ENCODE results near the gene GATA2. TPM values are rescaled to one million over a fixed set of nuclear protein-coding genes. Genes with fewer than 3 reads are reported as not detected.

The GATA2 gene
- total RNA-seq, 4 donors from 2014 or later: 7.1 to 19.5 (median 9.7) TPM

GRCh38 chr3:128455786-128456748 lies 36.9 kb downstream of the GATA2 start:
- no peak overlapping the region for H3K4me3 ChIP-seq (replicated peaks in 1 of 3)
- 67 to 79% methylated on average over 13 to 14 of the region's 16 CpGs for WGBS, 2 donors
- no peaks in the 10 kb centered on the region for H3K4me1 ChIP-seq
- H3K36me3 ChIP-seq: no peaks in the 10 kb centered on the region
- no peaks in the 10 kb centered on the region for H3K9me3 ChIP-seq
- no peaks in the 10 kb centered on the region for H3K27me3 ChIP-seq
- no peak for DNase-seq
- H3K27ac ChIP-seq: no peak overlapping the region
- TF ChIP-seq POLR2A (IDR thresholded peaks at IDR 0.05) (no peak), CTCF (IDR thresholded peaks at IDR 0.05) (no peak)
- intact Hi-C loops (cut with DNase I): no loop called here

DNA sequence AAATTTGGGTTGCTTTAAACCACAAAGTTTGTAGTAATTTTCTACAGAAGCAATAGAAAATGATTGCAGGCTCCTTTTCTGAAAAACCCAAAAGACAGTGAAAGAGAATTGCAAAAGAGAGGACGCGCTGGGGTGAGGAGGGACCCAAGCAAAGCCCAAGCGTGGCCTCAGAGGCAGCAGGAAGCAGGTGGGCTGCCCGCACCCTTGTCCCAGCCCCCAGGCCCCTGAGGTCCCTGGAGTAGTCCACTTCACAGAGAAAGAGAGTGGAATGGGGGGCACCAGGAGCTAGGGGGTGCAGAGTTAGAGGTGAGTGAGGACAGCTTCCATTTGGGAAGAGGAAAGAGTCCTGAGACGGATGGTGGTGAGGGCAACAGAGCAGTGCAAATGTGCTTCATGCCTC lies 37.9 kb downstream of the GATA2 start:
- 70 to 78% methylated on average over 5 of the region's 5 CpGs for WGBS, 2 donors
- H3K4me1 ChIP-seq: no peaks in the 10 kb centered on the region
- no peak for TF ChIP-seq CTCF (IDR thresholded peaks at IDR 0.05)
- TF ChIP-seq POLR2A (IDR thresholded peaks at IDR 0.05): no peak
- DNase-seq: no peak
- no peaks in the 10 kb centered on the region for H3K27me3 ChIP-seq
- H3K4me3 ChIP-seq (replicated peaks in 1 of 3): no peak overlapping the region
- no peak overlapping the region for H3K27ac ChIP-seq
- no peaks in the 10 kb centered on the region for H3K9me3 ChIP-seq
- intact Hi-C loops (cut with DNase I): no loop called here
- no peaks in the 10 kb centered on the region for H3K36me3 ChIP-seq

- no peak overlapping the region for H3K27ac ChIP-seq
- H3K4me1 ChIP-seq: no peaks in the 10 kb centered on the region
- no peak overlapping the region for H3K4me3 ChIP-seq (replicated peaks in 1 of 3)
- no peaks in the 10 kb centered on the region for H3K36me3 ChIP-seq
- no peaks in the 10 kb centered on the region for H3K9me3 ChIP-seq
- no peaks in the 10 kb centered on the region for H3K27me3 ChIP-seq
- intact Hi-C loops (cut with DNase I): no loop called here
- DNase-seq: no peak
- WGBS, 2 donors: 77 to 92% methylated on average over 2 of the region's 2 CpGs
- no peak for TF ChIP-seq CTCF (IDR thresholded peaks at IDR 0.05)
- no peak for TF ChIP-seq POLR2A (IDR thresholded peaks at IDR 0.05)
These were observed 38.7 kb downstream of the GATA2 start for GRCh38 chr3:128454310-128454618.

GRCh38 chr3:128453501-128454309 lies 39.3 kb downstream of the GATA2 start:
- TF ChIP-seq POLR2A (IDR thresholded peaks at IDR 0.05): no peak
- no peak for TF ChIP-seq CTCF (IDR thresholded peaks at IDR 0.05)
- DNase-seq: no peak
- WGBS, 2 donors: 85 to 94% methylated on average over 10 to 19 of the region's 21 CpGs
- H3K36me3 ChIP-seq: no peaks in the 10 kb centered on the region
- no peak overlapping the region for H3K27ac ChIP-seq
- no peaks in the 10 kb centered on the region for H3K4me1 ChIP-seq
- intact Hi-C loops (cut with DNase I): no loop called here
- no peak overlapping the region for H3K4me3 ChIP-seq (replicated peaks in 1 of 3)
- H3K9me3 ChIP-seq: no peaks in the 10 kb centered on the region
- no peaks in the 10 kb centered on the region for H3K27me3 ChIP-seq

All from thyroid gland (tissue), 4 donors.